GM12872 (cell line): Measurements from ENCODE around the gene ZNF425.

Experiments used
- TF ChIP-seq, protein P1 (sequence below): IDR thresholded peaks from 3 replicates; pipeline ENCODE4 v1.5.1; 2011; ENCODE audit warnings: low read depth, mild to moderate bottlenecking, low read length, moderate library complexity; ENCODE audit not compliant: insufficient read depth

ZNF425 gene, protein sequence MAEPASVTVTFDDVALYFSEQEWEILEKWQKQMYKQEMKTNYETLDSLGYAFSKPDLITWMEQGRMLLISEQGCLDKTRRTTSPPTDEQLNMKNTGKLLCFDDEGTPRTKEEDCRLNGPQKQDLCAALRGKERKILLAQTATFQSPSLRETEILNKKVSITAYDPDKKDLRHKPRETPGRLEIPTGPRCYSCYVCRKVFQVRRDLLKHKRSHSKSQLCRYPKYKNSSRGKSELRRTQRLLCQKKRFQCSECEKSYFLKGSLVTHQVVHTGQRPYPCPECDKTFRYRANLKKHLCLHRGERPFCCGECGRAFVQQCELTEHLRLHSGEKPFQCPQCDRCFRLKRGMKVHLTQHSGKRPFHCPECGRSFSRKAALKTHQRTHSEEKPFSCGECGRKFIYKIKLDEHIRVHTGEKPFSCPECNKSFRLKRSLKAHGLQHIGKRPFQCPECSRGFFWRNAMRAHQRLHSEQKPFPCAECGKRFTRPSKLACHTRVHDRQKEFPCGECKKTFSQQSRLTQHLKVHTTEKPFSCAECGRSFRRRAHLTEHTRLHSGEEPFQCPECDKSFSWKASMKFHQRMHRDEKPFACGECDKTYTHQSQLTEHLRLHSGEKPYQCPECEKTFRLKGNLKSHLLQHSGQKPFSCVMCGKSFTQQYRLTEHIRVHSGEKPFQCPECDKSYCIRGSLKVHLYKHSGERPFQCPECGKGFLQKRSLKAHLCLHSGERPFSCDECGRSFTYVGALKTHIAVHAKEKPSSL

GRCh38 chr7:149125863-149126661 lies at the start of gene ZNF425:
Gene ZNF425, minus strand, starts transcription at chr7:149126324. Its CDS starts 111 bp downstream, at chr7:149126213.
- TF ChIP-seq, protein P1, sequence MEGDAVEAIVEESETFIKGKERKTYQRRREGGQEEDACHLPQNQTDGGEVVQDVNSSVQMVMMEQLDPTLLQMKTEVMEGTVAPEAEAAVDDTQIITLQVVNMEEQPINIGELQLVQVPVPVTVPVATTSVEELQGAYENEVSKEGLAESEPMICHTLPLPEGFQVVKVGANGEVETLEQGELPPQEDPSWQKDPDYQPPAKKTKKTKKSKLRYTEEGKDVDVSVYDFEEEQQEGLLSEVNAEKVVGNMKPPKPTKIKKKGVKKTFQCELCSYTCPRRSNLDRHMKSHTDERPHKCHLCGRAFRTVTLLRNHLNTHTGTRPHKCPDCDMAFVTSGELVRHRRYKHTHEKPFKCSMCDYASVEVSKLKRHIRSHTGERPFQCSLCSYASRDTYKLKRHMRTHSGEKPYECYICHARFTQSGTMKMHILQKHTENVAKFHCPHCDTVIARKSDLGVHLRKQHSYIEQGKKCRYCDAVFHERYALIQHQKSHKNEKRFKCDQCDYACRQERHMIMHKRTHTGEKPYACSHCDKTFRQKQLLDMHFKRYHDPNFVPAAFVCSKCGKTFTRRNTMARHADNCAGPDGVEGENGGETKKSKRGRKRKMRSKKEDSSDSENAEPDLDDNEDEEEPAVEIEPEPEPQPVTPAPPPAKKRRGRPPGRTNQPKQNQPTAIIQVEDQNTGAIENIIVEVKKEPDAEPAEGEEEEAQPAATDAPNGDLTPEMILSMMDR, result peak; percentile 85

DNA sequence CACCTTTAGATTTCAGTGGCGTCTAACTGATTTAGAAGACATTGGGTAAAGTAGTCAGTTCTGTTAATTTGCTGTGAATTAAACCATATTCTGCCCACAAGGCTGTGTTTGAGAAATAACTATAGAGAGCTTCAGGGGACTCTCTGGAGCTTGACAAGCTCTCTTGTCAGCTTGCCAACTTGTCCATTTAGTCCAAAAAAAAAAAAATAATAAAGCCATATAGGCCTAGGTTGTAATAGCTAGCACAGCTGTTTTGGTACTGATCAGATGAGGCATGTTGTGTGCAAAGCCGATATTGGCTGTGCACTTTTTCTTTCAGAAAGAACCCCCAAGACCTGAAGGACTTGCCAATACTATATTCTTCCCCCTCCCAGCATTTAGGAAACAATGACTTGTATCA lies 49.0 kb upstream of the ZNF425 start:
- TF ChIP-seq, protein P1, result no peak

DNA sequence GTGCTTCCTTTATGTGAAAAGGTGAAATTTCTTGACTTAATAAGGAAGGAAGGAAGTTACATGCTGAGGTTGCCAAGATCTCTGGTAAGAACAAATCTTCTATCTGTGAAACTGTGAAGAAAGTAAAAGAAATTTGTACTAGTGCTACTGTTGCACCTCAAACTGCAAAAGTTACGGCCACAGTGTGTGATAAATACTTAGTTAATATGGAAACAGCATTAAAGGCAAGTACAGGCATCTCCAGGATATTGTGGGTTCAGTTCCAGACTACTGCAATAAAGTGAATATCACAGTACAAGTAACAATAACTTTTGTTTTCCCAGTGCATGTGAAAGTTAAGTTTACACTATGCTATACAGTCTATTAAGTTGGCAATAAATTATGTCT lies 46.4 kb upstream of the ZNF425 start:
- TF ChIP-seq, protein P1, result no peak

- TF ChIP-seq, protein P1, result no peak
Measured at GRCh38 chr7:149171892-149172533, 45.9 kb upstream of the ZNF425 start.

DNA sequence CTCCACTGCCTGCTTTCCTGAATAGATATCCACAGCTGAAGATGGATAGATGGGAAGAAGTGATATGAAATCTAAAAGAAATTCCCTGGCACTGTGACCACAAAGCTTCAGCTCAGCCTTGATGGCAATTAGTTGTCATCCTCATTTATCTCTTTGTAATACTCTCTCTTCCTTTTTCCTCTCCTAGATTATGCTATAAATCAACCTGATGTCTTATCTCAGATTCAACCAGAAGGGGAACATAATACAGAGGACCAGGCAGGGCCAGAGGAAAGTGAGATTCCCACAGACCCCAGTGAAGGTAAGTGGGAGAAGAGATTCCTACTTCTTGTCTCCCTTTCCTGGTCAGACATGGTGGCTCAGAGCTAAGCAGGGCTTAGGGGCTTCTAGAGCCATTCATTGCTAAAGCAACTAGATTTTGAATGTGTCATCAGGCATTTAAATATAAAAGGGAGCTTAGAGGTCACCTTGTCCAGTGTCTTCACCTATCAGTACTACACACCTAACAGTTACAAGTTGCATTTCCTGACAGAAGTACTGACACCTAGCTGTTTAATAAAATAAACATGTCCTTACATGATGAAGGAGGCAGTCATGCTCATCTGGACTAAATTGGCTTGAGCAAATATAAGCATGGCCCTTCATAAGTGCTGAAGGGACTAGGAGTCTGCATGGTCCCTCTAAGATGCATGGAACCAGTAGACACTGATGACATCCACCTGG lies 40.7 kb upstream of the ZNF425 start:
- TF ChIP-seq, protein P1, result no peak

DNA sequence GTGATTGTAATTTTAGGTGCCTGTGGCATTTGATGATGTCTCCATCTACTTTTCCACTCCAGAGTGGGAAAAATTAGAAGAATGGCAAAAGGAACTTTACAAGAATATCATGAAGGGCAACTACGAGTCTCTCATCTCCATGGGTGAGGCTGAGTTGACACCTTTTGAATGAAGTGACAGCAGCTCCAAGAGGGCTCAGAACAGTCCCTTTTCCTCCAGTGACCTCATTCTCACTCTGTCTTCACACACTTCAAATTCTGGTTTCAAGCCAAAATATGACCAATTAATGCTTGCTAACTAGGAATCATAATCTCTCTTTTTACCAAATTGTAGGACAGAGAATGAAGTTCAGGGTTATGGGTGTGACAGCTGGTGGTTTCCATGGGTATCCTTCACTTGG lies 40.0 kb upstream of the ZNF425 start:
- TF ChIP-seq, protein P1, result no peak
